ENCODE results near the gene POLR2C.

Gene POLR2C

DNA sequence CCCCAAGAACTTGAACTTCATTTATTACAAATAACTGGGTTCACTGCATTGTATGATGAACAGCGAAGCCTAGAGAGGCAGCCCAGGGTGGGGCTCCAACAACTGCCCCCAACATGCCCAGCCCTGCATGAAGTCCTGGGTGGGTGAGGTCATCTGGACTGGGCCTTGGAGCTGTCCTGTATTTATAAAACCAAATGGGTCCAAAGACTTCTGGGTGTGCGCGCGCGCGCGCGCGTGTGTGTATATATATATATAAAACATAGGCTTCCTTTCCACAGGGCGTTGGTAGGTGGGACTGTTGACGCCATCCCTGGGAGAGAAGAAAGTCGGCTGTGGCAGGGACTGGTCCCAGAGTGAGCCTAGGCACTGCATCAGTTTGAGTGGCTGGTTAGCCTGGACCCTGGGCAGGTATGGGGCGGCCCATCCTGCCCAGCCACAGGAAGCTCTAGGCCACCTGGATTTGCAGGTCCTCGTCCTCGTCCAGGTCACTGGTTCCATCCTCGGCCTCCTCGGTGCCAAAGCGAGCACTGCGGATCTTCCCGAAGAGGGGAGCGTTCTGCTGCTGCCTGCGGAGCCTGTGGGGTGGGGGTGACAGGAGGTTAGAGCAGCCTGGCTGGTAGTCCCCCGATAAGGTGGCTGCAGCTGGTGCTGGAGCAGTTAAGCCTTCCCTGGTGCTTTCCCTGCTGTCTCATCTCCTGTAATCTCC lies 50.0 kb downstream of the POLR2C start:
- CTCF ChIA-PET: interaction anchor here (0.7 kb wide), 1 partner anchor 103 kb away, joined by 7 read pairs; no protein-coding TSS in a partner anchor
- TF ChIP-seq, protein P1, sequence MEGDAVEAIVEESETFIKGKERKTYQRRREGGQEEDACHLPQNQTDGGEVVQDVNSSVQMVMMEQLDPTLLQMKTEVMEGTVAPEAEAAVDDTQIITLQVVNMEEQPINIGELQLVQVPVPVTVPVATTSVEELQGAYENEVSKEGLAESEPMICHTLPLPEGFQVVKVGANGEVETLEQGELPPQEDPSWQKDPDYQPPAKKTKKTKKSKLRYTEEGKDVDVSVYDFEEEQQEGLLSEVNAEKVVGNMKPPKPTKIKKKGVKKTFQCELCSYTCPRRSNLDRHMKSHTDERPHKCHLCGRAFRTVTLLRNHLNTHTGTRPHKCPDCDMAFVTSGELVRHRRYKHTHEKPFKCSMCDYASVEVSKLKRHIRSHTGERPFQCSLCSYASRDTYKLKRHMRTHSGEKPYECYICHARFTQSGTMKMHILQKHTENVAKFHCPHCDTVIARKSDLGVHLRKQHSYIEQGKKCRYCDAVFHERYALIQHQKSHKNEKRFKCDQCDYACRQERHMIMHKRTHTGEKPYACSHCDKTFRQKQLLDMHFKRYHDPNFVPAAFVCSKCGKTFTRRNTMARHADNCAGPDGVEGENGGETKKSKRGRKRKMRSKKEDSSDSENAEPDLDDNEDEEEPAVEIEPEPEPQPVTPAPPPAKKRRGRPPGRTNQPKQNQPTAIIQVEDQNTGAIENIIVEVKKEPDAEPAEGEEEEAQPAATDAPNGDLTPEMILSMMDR (conservative IDR thresholded peaks at IDR 0.05; ENCODE audit: low read depth): no peak
- H3K27ac ChIP-seq: no peak overlapping the region
- POLR2A ChIA-PET (ENCODE audit: low non-redundant PET): no interaction called here
- DNase-seq (ENCODE audit: low spot score): no peak

DNA sequence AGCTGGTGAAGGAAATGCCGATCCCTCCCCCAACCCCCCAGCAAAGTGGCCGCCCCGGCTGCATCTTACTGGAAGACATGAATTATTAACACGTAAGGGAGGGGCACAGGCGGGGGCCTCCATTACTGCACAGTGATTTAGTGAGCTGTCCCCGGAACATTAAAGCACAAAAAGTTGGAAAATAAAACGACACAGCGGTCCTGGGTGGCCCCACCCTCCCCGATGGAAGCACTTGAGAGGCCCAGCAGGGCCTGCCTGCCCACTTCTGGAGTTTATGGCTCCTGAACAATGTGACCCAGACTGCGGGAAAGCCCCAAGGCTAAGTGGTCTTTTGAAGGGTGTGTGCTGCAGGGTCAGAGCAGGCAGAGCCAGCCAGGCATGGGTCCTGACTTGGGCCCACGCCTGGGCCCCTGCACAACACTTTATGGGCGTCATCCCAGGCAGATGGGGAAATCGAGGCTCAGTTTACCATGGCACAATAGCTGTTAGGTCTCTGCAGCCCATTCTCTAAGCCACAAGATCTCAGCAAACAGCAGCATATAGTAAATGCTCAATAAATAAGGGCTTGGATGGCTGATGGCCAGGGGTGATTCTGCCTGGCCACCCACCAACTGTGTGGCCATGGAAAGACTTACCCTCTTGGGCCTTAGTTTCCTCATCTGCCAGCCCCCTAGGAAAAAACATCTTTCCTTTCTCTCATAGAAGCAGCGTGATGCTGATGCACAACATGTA lies 51.1 kb downstream of the POLR2C start:
- no peak for DNase-seq (ENCODE audit: low spot score)
- ChIA-PET CTCF (interaction anchor here (0.5 to 0.6 kb wide), 2 partner anchors 11 to 62 kb away, joined by 4 read pairs; no protein-coding TSS in a partner anchor), POLR2A (ENCODE audit: low non-redundant PET) (no interaction called here)
- TF ChIP-seq, protein P1 (conservative IDR thresholded peaks at IDR 0.05; ENCODE audit: low read depth): no peak
- no peak overlapping the region; the same call in 1 of the 2 replicates for H3K27ac ChIP-seq

DNA sequence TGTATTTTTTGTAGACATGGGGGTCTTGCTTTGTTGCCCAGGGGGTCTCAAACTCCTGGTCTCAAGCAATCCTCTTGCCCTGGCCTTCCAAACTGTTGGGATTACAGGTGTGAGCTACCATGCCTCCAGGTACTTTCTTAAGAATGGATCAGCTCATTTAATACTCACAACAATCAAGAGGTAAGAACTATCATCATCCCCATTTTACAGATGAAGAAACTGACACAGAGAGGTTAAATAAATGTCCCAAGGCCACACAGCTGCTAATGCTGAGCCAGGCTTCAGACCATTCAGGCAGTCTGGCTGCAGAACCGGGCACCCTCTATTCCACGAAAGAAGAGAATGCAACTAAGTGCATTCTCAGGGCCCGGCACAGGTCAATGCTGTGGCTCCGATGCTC lies 51.9 kb downstream of the POLR2C start:
- no peak for DNase-seq (ENCODE audit: low spot score)
- ChIA-PET CTCF (interaction anchor here (0.6 kb wide), 1 partner anchor 294 kb away, joined by 3 read pairs; no protein-coding TSS in a partner anchor), POLR2A (ENCODE audit: low non-redundant PET) (no interaction called here)
- TF ChIP-seq, protein P1 (conservative IDR thresholded peaks at IDR 0.05; ENCODE audit: low read depth): no peak
- H3K27ac ChIP-seq: 0 out of 2 replicates have a peak overlapping the region, but pooled peaks have one; percentile 2

DNA sequence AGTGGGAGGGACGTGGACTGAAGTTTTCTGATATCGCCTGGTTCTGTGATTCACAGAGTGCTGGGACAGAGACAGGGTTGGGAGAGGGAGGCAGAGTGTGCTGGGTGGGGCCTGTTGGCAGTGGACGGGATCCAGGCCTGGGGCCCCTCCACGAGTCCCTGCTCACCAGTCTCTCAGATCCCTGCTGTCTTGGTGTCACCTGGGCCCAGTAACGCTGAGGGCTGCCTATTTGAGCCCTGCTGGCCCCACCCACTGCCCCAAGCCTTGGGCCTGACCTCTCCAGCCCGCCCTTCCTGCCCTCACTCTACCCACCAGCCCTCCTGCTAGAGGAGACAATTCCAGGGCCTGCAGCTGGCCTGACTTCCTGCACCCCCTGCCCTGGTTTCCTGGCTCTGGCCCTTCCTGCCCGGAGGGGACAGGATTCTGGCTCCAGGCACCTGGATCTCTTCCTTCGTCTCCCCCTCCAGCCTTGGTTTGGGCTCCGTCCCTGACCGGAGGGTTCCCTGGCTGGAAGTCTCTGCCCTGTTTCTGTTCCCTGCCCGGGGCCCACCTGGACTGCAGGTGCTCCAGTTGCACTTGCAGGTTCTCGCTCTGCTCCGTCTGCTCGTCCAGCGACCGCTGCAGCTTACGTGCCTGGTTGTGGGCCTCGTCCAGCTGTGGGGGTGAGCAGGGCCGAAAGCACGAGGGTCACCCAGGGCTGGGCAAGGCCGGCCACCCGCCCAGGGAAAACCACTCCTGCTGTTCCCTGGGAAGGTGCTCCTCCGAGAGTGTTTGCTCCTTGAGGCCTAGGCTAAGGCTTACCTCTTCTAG lies 52.5 kb downstream of the POLR2C start:
- ChIA-PET POLR2A (ENCODE audit: low non-redundant PET) (no interaction called here), CTCF (interaction anchor here (0.6 kb wide), 1 partner anchor 293 kb away, joined by 3 read pairs; no protein-coding TSS in a partner anchor)
- TF ChIP-seq, protein P1 (conservative IDR thresholded peaks at IDR 0.05; ENCODE audit: low read depth): no peak
- H3K27ac ChIP-seq: peak overlapping the region; percentile 2; the same call in 1 of the 2 replicates
- DNase-seq (ENCODE audit: low spot score): no peak

DNA sequence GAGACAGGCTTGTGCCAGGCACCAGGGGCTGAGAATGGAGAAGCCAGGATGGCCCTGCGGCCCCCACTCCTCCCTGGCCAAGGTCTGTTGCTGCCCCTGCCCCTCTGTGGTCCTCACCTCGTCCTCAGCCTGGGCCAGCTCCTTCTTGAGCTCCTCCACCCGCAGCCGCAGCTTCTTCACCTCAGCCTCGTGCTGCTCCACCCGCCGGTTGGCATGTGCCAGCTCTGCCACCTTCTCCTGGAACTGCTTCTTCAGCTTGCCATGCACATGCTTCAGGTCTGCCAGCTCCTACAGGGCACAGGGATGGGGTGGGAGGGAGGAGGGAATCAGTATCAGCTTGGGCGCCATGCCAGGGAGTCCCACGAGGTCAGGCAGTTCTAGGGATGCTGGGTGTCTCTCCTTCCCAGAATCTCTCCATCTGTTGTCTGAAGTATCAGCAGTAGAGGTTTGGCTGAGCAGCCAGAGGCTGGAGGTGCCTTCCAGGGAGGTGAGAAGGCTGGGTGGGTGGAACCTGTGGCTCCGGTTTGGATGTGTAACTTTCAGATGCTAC lies 53.8 kb downstream of the POLR2C start:
- ChIA-PET CTCF (interaction anchor here (1.1 to 1.4 kb wide), 3 partner anchors 12 to 432 kb away, joined by 3 to 4 read pairs (median 3); no protein-coding TSS in a partner anchor), POLR2A (ENCODE audit: low non-redundant PET) (no interaction called here)
- no peak for DNase-seq (ENCODE audit: low spot score)
- TF ChIP-seq, protein P1 (conservative IDR thresholded peaks at IDR 0.05; ENCODE audit: low read depth): no peak
- no peak overlapping the region for H3K27ac ChIP-seq

Measured in RWPE1 (cell line).